ENCODE results near the gene SCOC.

Gene SCOC

GRCh38 chr4:140373328-140374129 lies at the start of gene SCOC:
Gene SCOC (plus strand): TSS chr4:140373646. CDS start chr4:140379171, 5,525 bp downstream.
- DNase-seq (ENCODE audit: low spot score) = peak; percentile 98

- no peak for DNase-seq (ENCODE audit: low spot score)
Observed at GRCh38 chr4:140326395-140326993, 47.0 kb upstream of the SCOC start.

- no peak for DNase-seq (ENCODE audit: low spot score)
Observed at GRCh38 chr4:140330311-140330900, 43.0 kb upstream of the SCOC start.

- no peak for DNase-seq (ENCODE audit: low spot score)
Observed at GRCh38 chr4:140331245-140331644, 42.2 kb upstream of the SCOC start.

GRCh38 chr4:140331876-140332275 lies 41.6 kb upstream of the SCOC start:
- DNase-seq (ENCODE audit: low spot score) = no peak

GRCh38 chr4:140332734-140333133 lies 40.7 kb upstream of the SCOC start:
- DNase-seq (ENCODE audit: low spot score) = no peak

GRCh38 chr4:140333523-140333922 lies 39.9 kb upstream of the SCOC start:
- DNase-seq (ENCODE audit: low spot score) = no peak

- no peak for DNase-seq (ENCODE audit: low spot score)
Observed at GRCh38 chr4:140335076-140335475, 38.4 kb upstream of the SCOC start.

- DNase-seq (ENCODE audit: low spot score) = no peak
Observed at GRCh38 chr4:140336730-140337129, 36.7 kb upstream of the SCOC start.

GRCh38 chr4:140342620-140343019 lies 30.8 kb upstream of the SCOC start:
- DNase-seq (ENCODE audit: low spot score) = no peak

GRCh38 chr4:140343303-140343702 lies 30.1 kb upstream of the SCOC start:
- DNase-seq (ENCODE audit: low spot score) = no peak

- DNase-seq (ENCODE audit: low spot score) = no peak
Observed at GRCh38 chr4:140344101-140344500, 29.3 kb upstream of the SCOC start.

- no peak for DNase-seq (ENCODE audit: low spot score)
Observed at GRCh38 chr4:140344621-140345020, 28.8 kb upstream of the SCOC start.

- no peak for DNase-seq (ENCODE audit: low spot score)
Observed at GRCh38 chr4:140346136-140346535, 27.3 kb upstream of the SCOC start.

- DNase-seq (ENCODE audit: low spot score) = no peak
Observed at GRCh38 chr4:140349816-140350215, 23.6 kb upstream of the SCOC start.

GRCh38 chr4:140351093-140352075 lies 22.1 kb upstream of the SCOC start:
- DNase-seq (ENCODE audit: low spot score) = no peak

- no peak for DNase-seq (ENCODE audit: low spot score)
Observed at GRCh38 chr4:140353786-140354185, 19.7 kb upstream of the SCOC start.

GRCh38 chr4:140355288-140355687 lies 18.2 kb upstream of the SCOC start:
- DNase-seq (ENCODE audit: low spot score) = no peak

- DNase-seq (ENCODE audit: low spot score) = no peak
Observed at GRCh38 chr4:140357868-140358267, 15.6 kb upstream of the SCOC start.

GRCh38 chr4:140358281-140358680 lies 15.2 kb upstream of the SCOC start:
- DNase-seq (ENCODE audit: low spot score) = no peak

GRCh38 chr4:140359562-140360427 lies 13.7 kb upstream of the SCOC start:
- DNase-seq (ENCODE audit: low spot score) = peak; percentile 82
